OCI-M1 (cell line): ENCODE data around the gene FAM20A.

ENCODE experiments used
- DNase-seq: peaks from one replicate; lab custom pipeline; 2025; lab: John Stamatoyannopoulos, UW

The FAM20A gene

GRCh38 chr17:68565661-68566441 is 35.3 kb downstream of the FAM20A start:
- DNase-seq, result no peak

GRCh38 chr17:68564415-68565111 is 36.6 kb downstream of the FAM20A start:
- no peak for DNase-seq

- DNase-seq, result no peak
These were observed 38.4 kb downstream of the FAM20A start for GRCh38 chr17:68562736-68563135.

GRCh38 chr17:68560966-68561720 is 40.0 kb downstream of the FAM20A start:
- no peak for DNase-seq

GRCh38 chr17:68559316-68559715 is 41.9 kb downstream of the FAM20A start:
- no peak for DNase-seq

- DNase-seq, result no peak
These were observed 44.6 kb downstream of the FAM20A start for GRCh38 chr17:68556551-68556950.

GRCh38 chr17:68544111-68544915 is 56.9 kb downstream of the FAM20A start:
- DNase-seq, result no peak

- DNase-seq, result no peak
These were observed 58.3 kb downstream of the FAM20A start for GRCh38 chr17:68542698-68543463.

GRCh38 chr17:68541816-68542215 is 59.4 kb downstream of the FAM20A start:
- no peak for DNase-seq

- DNase-seq, result no peak
These were observed 60.2 kb downstream of the FAM20A start for GRCh38 chr17:68540981-68541380.

- DNase-seq, result no peak
These were observed 61.4 kb downstream of the FAM20A start for GRCh38 chr17:68539548-68540467.

GRCh38 chr17:68535922-68536321 is 65.2 kb downstream of the FAM20A start:
- no peak for DNase-seq

GRCh38 chr17:68534695-68535088 is 66.5 kb downstream of the FAM20A start:
- DNase-seq, result no peak

- DNase-seq, result peak; percentile 9
These were observed 67.1 kb downstream of the FAM20A start for GRCh38 chr17:68533887-68534694.

- DNase-seq, result no peak
These were observed 68.3 kb downstream of the FAM20A start for GRCh38 chr17:68532826-68533225.

- DNase-seq, result no peak
These were observed 69.9 kb downstream of the FAM20A start for GRCh38 chr17:68531252-68531651.

GRCh38 chr17:68527314-68527713 is 73.9 kb downstream of the FAM20A start:
- no peak for DNase-seq

- DNase-seq, result no peak
These were observed 74.6 kb downstream of the FAM20A start for GRCh38 chr17:68526548-68526947.

GRCh38 chr17:68522266-68522665 is 78.9 kb downstream of the FAM20A start:
- no peak for DNase-seq
